ENCODE data around the gene KIF1A. TPM values are rescaled to one million over a fixed set of nuclear protein-coding genes. Genes with fewer than 3 reads are reported as not detected.
"Not testable (repeated sequence)": the region's sequence is repeated elsewhere in the genome, so short reads cannot be mapped to it uniquely, and the experiment has no call there.

The KIF1A gene
- total RNA-seq, 2 experiments from 2014 or later, result 2.6 to 3.4 TPM

DNA sequence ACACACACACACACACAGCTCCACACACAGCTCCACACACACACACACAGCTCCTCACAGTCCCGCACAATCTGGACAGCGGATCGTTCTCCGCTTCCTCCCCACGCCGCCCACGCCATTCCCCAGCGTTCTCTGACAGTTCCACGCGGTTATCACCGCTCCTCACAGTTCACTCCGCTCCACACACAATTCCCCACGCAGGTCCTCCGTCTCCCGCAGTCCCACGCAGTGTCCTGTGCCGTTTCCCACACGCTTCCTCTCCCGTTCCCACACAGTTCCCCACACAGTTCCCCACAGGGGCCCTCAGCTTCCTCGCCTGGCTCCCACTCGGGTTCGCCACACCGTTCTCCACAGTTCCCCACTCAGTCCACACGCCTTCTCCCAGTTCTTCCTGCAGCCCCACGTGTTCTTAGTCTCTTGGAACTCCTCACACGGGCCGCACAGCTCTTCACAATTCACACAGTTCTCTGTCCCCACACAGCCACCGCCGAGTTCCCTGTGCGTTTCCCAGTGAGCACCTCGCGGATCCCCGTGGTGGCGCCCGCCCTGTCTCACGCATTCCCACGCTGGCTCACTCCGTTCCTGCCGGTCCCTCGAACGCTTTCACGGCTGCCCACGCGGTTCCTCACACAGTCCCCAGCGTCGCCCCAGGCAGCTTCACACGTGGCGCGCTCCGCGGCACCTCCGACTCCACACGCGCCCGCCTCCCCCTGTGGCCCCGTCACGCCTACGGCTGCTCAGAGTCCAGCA lies 38.4 kb downstream of the KIF1A start:
- POLR2A ChIA-PET, result no interaction called here
- CTCF ChIA-PET, result no interaction called here

DNA sequence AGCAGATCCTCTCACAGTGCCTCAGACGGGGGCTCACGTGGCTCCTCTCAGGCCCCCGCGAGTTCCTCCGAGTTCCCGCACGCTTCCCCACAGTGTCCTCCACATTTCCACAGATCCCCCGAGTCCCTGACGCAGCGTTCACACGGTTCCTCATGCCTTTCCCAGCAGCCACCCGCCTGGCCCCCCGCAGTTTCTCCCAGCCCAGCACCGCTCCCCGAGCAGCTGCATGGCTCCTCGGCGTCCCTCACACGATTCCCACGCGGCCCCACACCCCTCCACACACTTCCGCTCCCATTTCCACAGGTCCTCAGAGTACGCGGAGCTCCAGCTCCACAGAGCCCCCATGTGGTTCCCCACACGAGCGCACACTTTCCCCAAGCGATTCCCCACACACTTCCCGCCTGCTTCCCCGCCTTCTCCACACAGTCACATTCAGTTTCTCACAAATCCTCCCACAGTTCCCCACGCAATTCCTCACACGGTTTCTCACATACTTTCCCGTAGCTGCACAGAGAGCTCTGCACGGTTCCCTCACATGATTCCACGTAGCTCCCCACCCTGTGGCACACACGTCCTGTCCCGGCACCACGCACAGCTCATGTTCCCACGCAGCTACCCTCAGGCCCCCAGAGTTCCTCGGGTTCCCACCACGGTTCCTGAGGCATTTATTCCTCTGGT lies 39.9 kb downstream of the KIF1A start:
- POLR2A ChIA-PET, result no interaction called here

GRCh38 chr2:240779250-240779832 lies 40.7 kb downstream of the KIF1A start:
- CTCF ChIA-PET, POLR2A ChIA-PET: not testable (repeated sequence)

More for the DNA sequence above, 39.9 kb downstream of the KIF1A start:
- CTCF ChIA-PET, result no interaction called here

DNA sequence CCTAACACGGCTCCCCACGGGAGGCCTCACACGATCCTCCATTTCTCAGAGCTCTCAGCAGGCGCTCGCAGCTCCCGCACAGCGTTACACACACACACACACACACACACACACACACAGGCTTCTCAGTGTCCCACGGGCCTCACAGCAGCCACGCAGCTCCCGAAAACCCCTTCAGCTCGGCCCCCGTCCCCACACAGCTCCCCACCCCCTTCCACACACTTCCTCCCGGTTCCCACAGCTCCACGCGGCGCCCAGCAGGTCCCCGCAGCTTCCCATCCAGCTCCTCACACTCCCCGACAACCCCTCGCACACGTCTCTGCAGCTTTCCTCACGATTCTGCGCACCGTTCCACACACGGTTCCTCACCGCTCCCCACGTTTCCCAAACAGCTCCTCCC lies 41.6 kb downstream of the KIF1A start:
- ChIA-PET POLR2A (no interaction called here), CTCF (no interaction called here)

- CTCF ChIA-PET, result no interaction called here
- POLR2A ChIA-PET, result no interaction called here
Observed at GRCh38 chr2:240777456-240778212, 42.4 kb downstream of the KIF1A start.

GRCh38 chr2:240775905-240776304 lies 44.1 kb downstream of the KIF1A start:
- ChIA-PET POLR2A (no interaction called here), CTCF (no interaction called here)

GRCh38 chr2:240774856-240775255 lies 45.2 kb downstream of the KIF1A start:
- ChIA-PET CTCF (no interaction called here), POLR2A (no interaction called here)

DNA sequence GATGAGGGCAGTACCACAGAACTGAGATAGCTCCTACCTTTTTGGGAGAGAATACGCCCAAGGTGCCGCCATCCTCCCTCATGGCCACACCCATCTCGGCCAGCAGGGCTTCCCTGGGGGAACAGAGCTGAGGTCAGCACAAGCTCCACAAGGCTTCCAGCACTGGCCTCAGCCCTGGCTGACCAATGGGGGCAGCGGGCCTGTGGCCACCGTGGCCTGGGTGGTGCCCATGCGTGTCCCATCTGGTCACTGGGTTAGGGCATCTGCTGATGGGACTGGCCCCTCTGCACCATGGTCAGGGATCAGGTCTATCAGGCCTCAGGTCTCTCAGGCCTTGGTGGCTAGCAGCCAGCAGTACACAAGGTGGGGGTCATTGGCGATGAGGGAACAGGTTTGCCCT lies 50.9 kb downstream of the KIF1A start:
- CTCF ChIA-PET, result interaction anchor here (0.6 kb wide), 1 partner anchor 837 kb away, joined by 4 read pairs; no protein-coding TSS in a partner anchor
- POLR2A ChIA-PET, result no interaction called here

DNA sequence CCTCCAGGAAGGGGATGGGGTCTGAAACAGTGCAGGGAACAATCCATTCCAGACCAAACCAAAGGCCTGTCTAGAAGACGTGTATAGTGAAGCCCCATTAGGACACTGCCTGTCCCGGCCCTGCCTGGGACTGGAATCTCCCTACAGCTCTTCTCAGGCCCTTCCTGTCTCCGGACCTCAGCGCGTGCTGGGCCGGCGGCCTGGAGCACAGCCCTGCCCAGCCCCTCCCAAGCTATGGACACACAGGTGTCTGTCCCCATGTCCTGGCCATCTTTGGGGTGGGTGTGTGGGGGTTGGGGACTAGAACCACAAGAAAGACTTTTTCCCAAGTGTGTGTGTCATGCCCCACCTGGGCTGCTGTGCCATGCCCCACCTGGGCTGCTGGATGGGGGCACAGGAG lies 51.8 kb downstream of the KIF1A start:
- ChIA-PET CTCF (no interaction called here), POLR2A (no interaction called here)

DNA sequence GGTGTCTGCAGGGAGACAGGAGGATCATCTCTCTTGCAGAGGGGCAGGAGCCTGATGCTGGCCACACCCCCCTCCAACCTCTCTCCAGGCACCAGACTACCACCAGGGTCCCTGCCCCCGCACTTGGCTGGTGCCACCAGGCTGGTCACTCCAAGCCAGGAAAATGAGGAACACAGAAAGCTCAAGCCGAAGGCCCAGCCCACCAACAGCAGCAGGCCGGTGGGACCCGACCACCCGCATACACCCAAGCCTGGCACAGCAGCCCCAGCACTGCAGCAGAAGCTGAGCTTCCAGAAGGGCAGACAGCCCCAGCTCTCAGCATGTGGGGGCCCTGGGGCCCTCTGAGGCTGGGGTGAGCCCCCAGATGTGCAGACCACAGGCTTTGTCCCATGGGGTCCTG lies 52.7 kb downstream of the KIF1A start:
- ChIA-PET POLR2A (no interaction called here), CTCF (no interaction called here)

DNA sequence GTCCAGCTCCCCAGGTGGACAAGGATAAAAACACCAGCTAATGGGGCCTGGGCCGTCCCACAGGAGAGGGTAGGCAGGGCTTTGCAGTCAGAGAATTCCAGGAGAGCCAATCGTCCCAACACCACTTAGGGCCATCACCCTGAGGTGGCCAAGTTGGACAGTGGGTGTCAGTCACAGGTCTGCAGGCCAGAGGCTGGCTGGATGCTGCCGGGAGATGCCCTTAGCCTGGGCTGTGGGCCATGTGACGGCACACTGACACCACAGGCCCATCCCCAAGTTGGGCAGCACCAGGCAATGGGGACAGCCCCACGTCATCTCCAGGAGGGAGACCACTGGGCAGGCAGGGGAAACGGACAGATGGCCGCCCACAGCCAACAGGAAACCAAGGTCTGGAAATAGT lies 53.9 kb downstream of the KIF1A start:
- CTCF ChIA-PET, result no interaction called here
- POLR2A ChIA-PET, result no interaction called here

- ChIA-PET POLR2A (no interaction called here), CTCF (no interaction called here)
Observed at GRCh38 chr2:240765007-240765406, 55.0 kb downstream of the KIF1A start.

DNA sequence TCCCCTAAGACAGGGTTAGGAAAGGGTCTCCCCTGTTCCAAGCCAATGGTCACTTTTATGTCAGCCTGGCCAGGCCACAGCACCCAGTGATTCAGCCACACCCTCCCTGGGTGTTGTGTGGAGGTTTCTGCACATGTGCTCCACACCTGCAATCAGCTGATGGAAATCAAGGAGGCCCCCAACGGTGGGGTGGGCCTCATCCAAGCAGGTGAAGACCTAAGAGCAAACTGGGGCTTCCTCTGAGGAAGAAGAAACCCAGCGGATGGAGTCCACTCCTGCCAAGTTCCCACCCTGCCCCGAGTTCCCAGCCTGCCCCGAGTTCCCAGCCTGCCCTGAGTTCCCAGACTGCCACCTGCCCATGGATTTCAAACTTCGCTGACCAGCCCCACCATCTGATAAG lies 55.4 kb downstream of the KIF1A start:
- CTCF ChIA-PET, result no interaction called here
- POLR2A ChIA-PET, result no interaction called here

DNA sequence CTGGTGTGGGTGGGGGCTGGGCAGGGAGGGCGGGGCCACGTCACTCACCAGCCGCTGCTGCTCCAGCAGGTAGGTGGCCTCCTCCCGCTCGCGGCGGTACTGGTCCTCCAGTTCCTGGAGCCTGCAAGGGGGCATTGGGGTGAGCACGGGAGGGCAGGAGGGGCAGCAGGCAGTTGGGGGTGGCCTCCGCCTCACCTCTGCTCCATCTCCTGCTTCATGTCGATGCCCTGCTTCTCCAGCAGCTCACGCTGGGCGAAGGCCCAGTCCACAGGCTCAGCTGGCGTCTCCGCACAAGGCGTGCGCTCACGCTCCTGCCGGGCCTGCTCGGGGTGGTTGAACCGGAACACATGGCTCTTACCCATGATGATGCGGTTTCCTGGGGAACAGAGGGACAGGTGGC lies 57.0 kb downstream of the KIF1A start:
- CTCF ChIA-PET, result no interaction called here

GRCh38 chr2:240762249-240762648 lies 57.8 kb downstream of the KIF1A start:
- ChIA-PET CTCF (no interaction called here), POLR2A (no interaction called here)

More for the DNA sequence above, 57.0 kb downstream of the KIF1A start:
- POLR2A ChIA-PET, result no interaction called here

- ChIA-PET CTCF (no interaction called here), POLR2A (no interaction called here)
Observed at GRCh38 chr2:240760576-240761246, 59.3 kb downstream of the KIF1A start.

GRCh38 chr2:240760121-240760520 lies 59.9 kb downstream of the KIF1A start:
- CTCF ChIA-PET, result no interaction called here

DNA sequence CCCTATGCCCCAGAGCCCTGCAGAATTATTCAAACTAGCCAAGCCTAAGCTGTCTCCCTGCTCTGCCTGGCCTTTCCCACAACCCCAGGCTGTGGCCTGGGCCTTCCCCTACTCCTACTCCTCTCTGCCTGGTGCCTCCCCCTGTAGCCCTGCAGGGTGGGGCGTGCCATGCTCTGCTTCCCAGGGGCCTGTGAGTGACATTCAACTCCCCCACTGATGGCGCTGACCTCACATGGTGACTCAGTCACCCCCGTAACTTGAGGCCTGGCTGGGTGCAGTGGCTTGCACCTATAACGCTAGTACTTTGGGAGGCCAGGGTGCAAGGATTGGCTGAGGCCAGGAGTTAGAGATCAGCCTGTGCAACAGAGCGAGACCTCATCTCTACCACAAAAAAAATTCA lies 60.6 kb downstream of the KIF1A start:
- CTCF ChIA-PET, result no interaction called here
- POLR2A ChIA-PET, result no interaction called here

More at GRCh38 chr2:240760121-240760520, 59.9 kb downstream of the KIF1A start:
- POLR2A ChIA-PET, result no interaction called here

DNA sequence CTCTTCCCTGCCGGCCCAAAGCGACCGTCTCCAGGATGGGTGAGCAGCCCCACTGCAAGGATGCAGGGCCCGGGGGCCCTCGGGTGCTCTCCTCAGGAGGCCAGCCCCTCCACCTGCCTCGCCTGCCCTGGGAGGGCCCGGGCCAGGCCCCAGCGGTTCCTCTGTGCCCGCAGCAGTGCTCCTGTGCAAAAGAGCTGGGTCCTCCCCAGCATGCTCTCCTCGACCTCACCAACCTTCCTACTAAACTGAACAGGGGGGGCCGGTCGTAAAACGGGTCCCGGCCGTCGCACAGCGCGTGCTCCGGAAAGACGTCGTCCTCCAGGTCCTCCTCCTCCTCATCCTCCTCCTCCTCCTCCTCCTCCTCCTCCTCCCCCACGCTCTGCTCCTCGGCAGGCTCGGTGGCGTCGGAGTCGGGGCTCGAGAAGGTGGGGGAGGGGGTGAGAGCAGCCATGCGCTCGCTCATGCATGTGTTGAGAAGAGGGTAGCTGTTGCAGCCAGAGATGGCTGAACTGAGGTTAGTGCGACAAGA lies 62.9 kb downstream of the KIF1A start:
- ChIA-PET CTCF (no interaction called here), POLR2A (no interaction called here)

- CTCF ChIA-PET, result no interaction called here
- POLR2A ChIA-PET, result no interaction called here
Observed at GRCh38 chr2:240752209-240752608, 67.8 kb downstream of the KIF1A start.
